Hepatocyte (in vitro differentiated cells): ENCODE results near the gene MGAT5.

Source experiments
- EZH2 ChIP-seq: fragments of 200-600 bp; sonication (generic); IDR thresholded peaks from 2 replicates; pipeline ENCODE4 v1.6.1; 2016; ENCODE audit warnings: antibody characterized with exemption, mild to moderate bottlenecking, borderline replicate concordance
- EZH2phosphoT487 ChIP-seq: fragments of 200-600 bp; sonication (generic); IDR thresholded peaks from one replicate; pipeline ENCODE4 v1.6.1; 2018; ENCODE audit warnings: antibody characterized with exemption, mild to moderate bottlenecking, low read depth, moderate library complexity; ENCODE audit not compliant: unreplicated experiment, severe bottlenecking
- TF ChIP-seq, protein P1 (sequence below): fragments of 200-600 bp; sonication (generic); IDR thresholded peaks from 2 replicates; pipeline ENCODE4 v1.5.1; 2016; ENCODE audit warnings: antibody characterized with exemption, mild to moderate bottlenecking; ENCODE audit not compliant: poor library complexity

- TF ChIP-seq EZH2 (no peak), EZH2phosphoT487 (no peak)
- TF ChIP-seq, protein P1, sequence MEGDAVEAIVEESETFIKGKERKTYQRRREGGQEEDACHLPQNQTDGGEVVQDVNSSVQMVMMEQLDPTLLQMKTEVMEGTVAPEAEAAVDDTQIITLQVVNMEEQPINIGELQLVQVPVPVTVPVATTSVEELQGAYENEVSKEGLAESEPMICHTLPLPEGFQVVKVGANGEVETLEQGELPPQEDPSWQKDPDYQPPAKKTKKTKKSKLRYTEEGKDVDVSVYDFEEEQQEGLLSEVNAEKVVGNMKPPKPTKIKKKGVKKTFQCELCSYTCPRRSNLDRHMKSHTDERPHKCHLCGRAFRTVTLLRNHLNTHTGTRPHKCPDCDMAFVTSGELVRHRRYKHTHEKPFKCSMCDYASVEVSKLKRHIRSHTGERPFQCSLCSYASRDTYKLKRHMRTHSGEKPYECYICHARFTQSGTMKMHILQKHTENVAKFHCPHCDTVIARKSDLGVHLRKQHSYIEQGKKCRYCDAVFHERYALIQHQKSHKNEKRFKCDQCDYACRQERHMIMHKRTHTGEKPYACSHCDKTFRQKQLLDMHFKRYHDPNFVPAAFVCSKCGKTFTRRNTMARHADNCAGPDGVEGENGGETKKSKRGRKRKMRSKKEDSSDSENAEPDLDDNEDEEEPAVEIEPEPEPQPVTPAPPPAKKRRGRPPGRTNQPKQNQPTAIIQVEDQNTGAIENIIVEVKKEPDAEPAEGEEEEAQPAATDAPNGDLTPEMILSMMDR, result no peak
Measured at GRCh38 chr2:134290358-134290757, 36.5 kb downstream of the MGAT5 start.
